HG02943 (cell line): ENCODE data around the gene LRRC32.
"Not testable (repeated sequence)": the region's sequence is repeated elsewhere in the genome, so short reads cannot be mapped to it uniquely, and the experiment has no call there.

Source experiments
- ATAC-seq: cut with Tn5 transposase; IDR thresholded peaks from one replicate; pipeline ENCODE4 v1.9.1; 2021; ENCODE audit warnings: mild to moderate bottlenecking, low read depth, moderate library complexity; ENCODE audit not compliant: unreplicated experiment

LRRC32 gene

GRCh38 chr11:76654298-76654851 lies 16.2 kb downstream of the LRRC32 start:
- no peak for ATAC-seq

- no peak for ATAC-seq
Measured at GRCh38 chr11:76653674-76654284, 16.8 kb downstream of the LRRC32 start.

GRCh38 chr11:76653012-76653673 lies 17.4 kb downstream of the LRRC32 start:
- ATAC-seq = no peak

- ATAC-seq = no peak
Measured at GRCh38 chr11:76649851-76650372, 20.6 kb downstream of the LRRC32 start.

GRCh38 chr11:76649011-76649410 lies 21.5 kb downstream of the LRRC32 start:
- ATAC-seq = no peak

GRCh38 chr11:76648061-76648460 lies 22.5 kb downstream of the LRRC32 start:
- no peak for ATAC-seq

- no peak for ATAC-seq
Measured at GRCh38 chr11:76646882-76647534, 23.5 kb downstream of the LRRC32 start.

GRCh38 chr11:76644591-76644990 lies 26.0 kb downstream of the LRRC32 start:
- ATAC-seq = no peak

GRCh38 chr11:76643711-76644110 lies 26.8 kb downstream of the LRRC32 start:
- not testable (repeated sequence) for ATAC-seq

- ATAC-seq = no peak
Measured at GRCh38 chr11:76642341-76642740, 28.2 kb downstream of the LRRC32 start.

GRCh38 chr11:76641905-76642304 lies 28.6 kb downstream of the LRRC32 start:
- no peak for ATAC-seq

- no peak for ATAC-seq
Measured at GRCh38 chr11:76640501-76640900, 30.0 kb downstream of the LRRC32 start.

- no peak for ATAC-seq
Measured at GRCh38 chr11:76639621-76640020, 30.9 kb downstream of the LRRC32 start.

GRCh38 chr11:76638270-76639197 lies 32.0 kb downstream of the LRRC32 start:
- ATAC-seq = no peak

- ATAC-seq = peak; percentile 78
Measured at GRCh38 chr11:76637491-76638269, 32.9 kb downstream of the LRRC32 start.

- no peak for ATAC-seq
Measured at GRCh38 chr11:76636826-76637460, 33.6 kb downstream of the LRRC32 start.

GRCh38 chr11:76635991-76636738 lies 34.4 kb downstream of the LRRC32 start:
- ATAC-seq = no peak

- no peak for ATAC-seq
Measured at GRCh38 chr11:76634886-76635285, 35.7 kb downstream of the LRRC32 start.
